Nephron progenitor cell (in vitro differentiated cells): Measurements from ENCODE around the gene PLA2R1.

Experiments used
- DNase-seq: peaks from one replicate; pipeline ENCODE4 v3.0.0; 2021
- H3K27ac Mint-ChIP-seq: 2 replicates; pipeline ENCODE4 v1.8.0; 2021; ENCODE audit warnings: mild to moderate bottlenecking, moderate library complexity, mixed read lengths
- H3K27me3 Mint-ChIP-seq: 2 replicates; pipeline ENCODE4 v1.8.0; 2021; ENCODE audit warnings: mild to moderate bottlenecking, low read depth, mixed read lengths; ENCODE audit not compliant: poor library complexity
- H3K36me3 Mint-ChIP-seq: 2 replicates; pipeline ENCODE4 v1.8.0; 2021; ENCODE audit warnings: low read depth, mixed read lengths
- H3K4me1 Mint-ChIP-seq: 2 replicates; pipeline ENCODE4 v1.8.0; 2021; ENCODE audit warnings: mixed read lengths
- H3K4me3 Mint-ChIP-seq: 2 replicates; pipeline ENCODE4 v1.8.0; 2021; ENCODE audit warnings: mild to moderate bottlenecking, moderate library complexity, mixed read lengths
- H3K9me3 Mint-ChIP-seq: 2 replicates; pipeline ENCODE4 v1.8.0; 2021; ENCODE audit warnings: mild to moderate bottlenecking, moderate library complexity, mixed read lengths
- TF ChIP-seq, protein P1 (sequence below): fragments of 200-600 bp; sonication (generic); IDR thresholded peaks from 2 replicates; pipeline ENCODE4 v1.5.0; 2021; ENCODE audit warnings: antibody characterized with exemption

PLA2R1 gene

GRCh38 chr2:159891917-159892730 lies 170.3 kb downstream of the PLA2R1 start:
- Mint-ChIP-seq H3K36me3 (no peaks in the 10 kb centered on the region), H3K4me1 (peaks cover 9% of the 10 kb centered on the region), H3K27ac (no peak overlapping the region), H3K9me3 (no peaks in the 10 kb centered on the region), H3K27me3 (peaks cover 3% of the 10 kb centered on the region), H3K4me3 (no peak overlapping the region)
- DNase-seq, result no peak
- TF ChIP-seq, protein P1, sequence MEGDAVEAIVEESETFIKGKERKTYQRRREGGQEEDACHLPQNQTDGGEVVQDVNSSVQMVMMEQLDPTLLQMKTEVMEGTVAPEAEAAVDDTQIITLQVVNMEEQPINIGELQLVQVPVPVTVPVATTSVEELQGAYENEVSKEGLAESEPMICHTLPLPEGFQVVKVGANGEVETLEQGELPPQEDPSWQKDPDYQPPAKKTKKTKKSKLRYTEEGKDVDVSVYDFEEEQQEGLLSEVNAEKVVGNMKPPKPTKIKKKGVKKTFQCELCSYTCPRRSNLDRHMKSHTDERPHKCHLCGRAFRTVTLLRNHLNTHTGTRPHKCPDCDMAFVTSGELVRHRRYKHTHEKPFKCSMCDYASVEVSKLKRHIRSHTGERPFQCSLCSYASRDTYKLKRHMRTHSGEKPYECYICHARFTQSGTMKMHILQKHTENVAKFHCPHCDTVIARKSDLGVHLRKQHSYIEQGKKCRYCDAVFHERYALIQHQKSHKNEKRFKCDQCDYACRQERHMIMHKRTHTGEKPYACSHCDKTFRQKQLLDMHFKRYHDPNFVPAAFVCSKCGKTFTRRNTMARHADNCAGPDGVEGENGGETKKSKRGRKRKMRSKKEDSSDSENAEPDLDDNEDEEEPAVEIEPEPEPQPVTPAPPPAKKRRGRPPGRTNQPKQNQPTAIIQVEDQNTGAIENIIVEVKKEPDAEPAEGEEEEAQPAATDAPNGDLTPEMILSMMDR, result no peak

GRCh38 chr2:159891267-159891588 lies 171.2 kb downstream of the PLA2R1 start:
- TF ChIP-seq, protein P1, result no peak
- Mint-ChIP-seq H3K27ac (no peak overlapping the region), H3K4me3 (no peak overlapping the region), H3K27me3 (peaks cover under 1% of the 10 kb centered on the region), H3K9me3 (no peaks in the 10 kb centered on the region), H3K4me1 (peaks cover 9% of the 10 kb centered on the region), H3K36me3 (no peaks in the 10 kb centered on the region)
- no peak for DNase-seq

DNA sequence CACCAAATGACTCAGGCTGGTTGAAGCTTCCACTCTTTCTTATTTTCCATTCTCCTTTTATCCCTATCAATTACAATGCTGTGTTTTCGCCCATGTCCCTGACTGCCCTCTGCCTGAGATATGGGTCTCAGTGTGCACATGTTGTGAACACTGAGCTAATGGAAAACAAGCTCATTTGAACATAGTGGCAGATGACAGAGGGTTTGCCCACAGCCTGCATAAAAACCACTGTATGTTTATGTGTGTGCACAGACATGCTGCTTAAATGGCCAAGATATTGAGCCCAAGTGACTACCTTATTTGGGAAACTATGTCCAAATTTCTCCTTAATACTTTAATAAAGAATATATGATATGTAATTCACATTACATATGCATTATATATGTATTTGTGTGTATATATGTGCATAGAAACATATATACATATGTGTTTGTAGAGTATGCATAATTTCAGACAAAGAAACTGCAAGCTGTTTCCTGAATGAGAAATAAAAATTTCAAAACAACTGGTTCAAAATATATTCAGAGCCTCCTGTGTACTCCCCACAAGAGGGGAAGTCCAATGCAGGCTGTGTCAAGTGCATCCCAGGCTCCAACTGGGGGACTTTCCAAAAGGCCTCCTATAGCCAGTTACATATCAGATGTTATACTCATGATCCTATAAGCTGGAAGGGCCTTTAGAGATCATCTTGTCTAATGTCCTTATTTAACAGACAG lies 171.7 kb downstream of the PLA2R1 start:
- Mint-ChIP-seq H3K27me3 (no peaks in the 10 kb centered on the region), H3K27ac (no peak overlapping the region), H3K9me3 (no peaks in the 10 kb centered on the region), H3K4me1 (peaks cover 9% of the 10 kb centered on the region), H3K4me3 (no peak overlapping the region), H3K36me3 (no peaks in the 10 kb centered on the region)
- DNase-seq, result no peak
- TF ChIP-seq, protein P1, result no peak

DNA sequence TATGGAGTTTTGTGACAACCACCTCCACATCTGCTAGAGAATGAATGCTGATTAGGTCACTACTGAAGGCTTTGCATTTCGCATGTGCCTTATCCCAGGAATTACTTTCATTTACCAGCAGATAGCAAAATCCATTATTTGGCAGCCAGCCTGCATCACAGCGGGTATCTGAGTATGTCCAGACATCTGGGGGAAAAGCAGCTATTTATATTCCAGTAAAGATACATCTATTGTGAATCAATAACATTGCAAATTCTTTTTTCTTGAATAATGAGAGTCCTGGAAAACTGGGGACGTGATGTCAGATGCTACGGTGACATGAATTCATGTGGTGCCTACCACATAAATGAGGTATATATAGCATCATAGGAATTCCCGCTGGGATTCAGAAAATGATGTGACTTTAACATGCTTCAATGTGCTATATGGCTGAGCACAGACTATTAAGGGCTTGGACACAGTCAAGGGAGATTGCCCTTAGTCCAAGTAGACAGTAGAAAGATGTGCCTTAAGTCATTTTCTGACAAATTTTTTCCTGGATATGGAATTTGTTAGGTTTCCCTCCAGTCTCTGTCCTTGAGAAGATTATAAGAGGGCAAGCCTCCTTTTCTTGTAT lies 180.2 kb downstream of the PLA2R1 start:
- H3K4me3 Mint-ChIP-seq, result no peak overlapping the region
- H3K4me1 Mint-ChIP-seq, result no peaks in the 10 kb centered on the region
- H3K27me3 Mint-ChIP-seq, result no peaks in the 10 kb centered on the region
- TF ChIP-seq, protein P1, result no peak
- H3K9me3 Mint-ChIP-seq, result no peaks in the 10 kb centered on the region
- no peak for DNase-seq
- H3K27ac Mint-ChIP-seq, result no peak overlapping the region
- H3K36me3 Mint-ChIP-seq, result no peaks in the 10 kb centered on the region
